WERI-Rb-1 (cell line): ENCODE data around the gene FUT9.

ENCODE experiments used
- DNase-seq: peaks from one replicate; pipeline ENCODE4 v3.0.0-alpha.2; 2020
- H3K27ac ChIP-seq: fragments of 250-450 bp; sonication (Bioruptor Pico); 2 replicates; pipeline ENCODE4 v1.5.1; 2020; ENCODE audit warnings: mild to moderate bottlenecking, moderate library complexity
- H3K27me3 ChIP-seq: fragments of 250-450 bp; sonication (Bioruptor Pico); 2 replicates; pipeline ENCODE4 v1.5.1; 2021; ENCODE audit warnings: mild to moderate bottlenecking, low read depth, moderate library complexity; ENCODE audit not compliant: insufficient read depth, severe bottlenecking
- H3K36me3 ChIP-seq: fragments of 250-450 bp; sonication (Bioruptor Pico); 2 replicates; pipeline ENCODE4 v1.5.1; 2020; ENCODE audit warnings: mild to moderate bottlenecking, moderate library complexity
- H3K4me3 ChIP-seq: 2 replicates; pipeline ENCODE4 v1.5.1; 2011; ENCODE audit warnings: low read depth, mild to moderate bottlenecking, control low read depth, low read length
- H3K9me3 ChIP-seq: fragments of 250-450 bp; sonication (Bioruptor Pico); 2 replicates; pipeline ENCODE4 v1.5.1; 2021; ENCODE audit warnings: mild to moderate bottlenecking, moderate library complexity; ENCODE audit not compliant: severe bottlenecking
- TF ChIP-seq, protein P1 (sequence below): IDR thresholded peaks from 2 replicates; pipeline ENCODE4 v1.5.1; 2011; ENCODE audit warnings: low read depth, mild to moderate bottlenecking, control low read depth, inconsistent platforms, low read length

The FUT9 gene

DNA sequence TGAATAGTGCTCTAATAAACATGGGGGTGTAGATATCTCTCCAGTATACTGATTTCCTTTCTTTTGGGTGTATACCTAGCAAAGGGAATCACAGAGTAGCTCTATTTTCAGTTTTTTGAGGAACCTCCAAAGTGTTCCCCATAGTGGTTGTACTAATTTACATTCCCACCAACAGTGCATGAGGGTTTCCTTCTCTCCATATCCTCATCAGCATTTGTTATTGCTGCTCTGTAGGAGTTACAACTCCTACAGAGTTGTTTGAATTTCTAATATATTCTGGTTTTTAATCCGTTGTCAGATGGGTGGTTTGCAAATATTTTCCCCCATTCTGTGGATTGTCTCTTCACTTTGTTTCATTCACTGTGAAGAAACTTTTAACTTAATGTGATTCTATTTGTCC is 207.9 kb downstream of the FUT9 start:
- H3K4me3 ChIP-seq = no peak overlapping the region
- TF ChIP-seq, protein P1, sequence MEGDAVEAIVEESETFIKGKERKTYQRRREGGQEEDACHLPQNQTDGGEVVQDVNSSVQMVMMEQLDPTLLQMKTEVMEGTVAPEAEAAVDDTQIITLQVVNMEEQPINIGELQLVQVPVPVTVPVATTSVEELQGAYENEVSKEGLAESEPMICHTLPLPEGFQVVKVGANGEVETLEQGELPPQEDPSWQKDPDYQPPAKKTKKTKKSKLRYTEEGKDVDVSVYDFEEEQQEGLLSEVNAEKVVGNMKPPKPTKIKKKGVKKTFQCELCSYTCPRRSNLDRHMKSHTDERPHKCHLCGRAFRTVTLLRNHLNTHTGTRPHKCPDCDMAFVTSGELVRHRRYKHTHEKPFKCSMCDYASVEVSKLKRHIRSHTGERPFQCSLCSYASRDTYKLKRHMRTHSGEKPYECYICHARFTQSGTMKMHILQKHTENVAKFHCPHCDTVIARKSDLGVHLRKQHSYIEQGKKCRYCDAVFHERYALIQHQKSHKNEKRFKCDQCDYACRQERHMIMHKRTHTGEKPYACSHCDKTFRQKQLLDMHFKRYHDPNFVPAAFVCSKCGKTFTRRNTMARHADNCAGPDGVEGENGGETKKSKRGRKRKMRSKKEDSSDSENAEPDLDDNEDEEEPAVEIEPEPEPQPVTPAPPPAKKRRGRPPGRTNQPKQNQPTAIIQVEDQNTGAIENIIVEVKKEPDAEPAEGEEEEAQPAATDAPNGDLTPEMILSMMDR = no peak
- no peak for DNase-seq

DNA sequence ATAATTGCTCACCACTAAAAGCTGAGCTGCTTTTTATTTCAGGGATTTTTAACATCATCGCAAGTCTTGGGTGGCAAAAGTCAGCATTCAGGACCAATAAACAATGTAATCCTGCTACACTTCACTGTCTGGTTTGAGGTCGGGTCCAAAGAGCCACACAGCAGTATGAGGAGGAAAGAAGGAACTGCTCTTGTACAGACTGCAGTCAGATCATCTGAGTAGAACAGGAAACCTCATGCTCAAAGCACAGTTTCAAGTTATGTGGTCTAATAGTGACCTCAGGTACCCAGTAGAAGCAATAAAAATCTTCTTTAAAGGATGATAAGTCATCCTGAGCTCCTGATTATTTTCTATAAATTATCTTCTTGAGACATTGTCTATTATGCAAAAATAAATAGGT is 211.4 kb downstream of the FUT9 start:
- Histone ChIP-seq H3K36me3 (no peaks in the 10 kb centered on the region), H3K27me3 (no peaks in the 10 kb centered on the region), H3K9me3 (no peaks in the 10 kb centered on the region), H3K27ac (no peak overlapping the region), H3K4me3 (no peak overlapping the region)
- DNase-seq = no peak
- TF ChIP-seq, protein P1 = no peak

More for the DNA sequence above, 207.9 kb downstream of the FUT9 start:
- no peak overlapping the region for H3K27ac ChIP-seq
- H3K27me3 ChIP-seq = no peaks in the 10 kb centered on the region
- no peaks in the 10 kb centered on the region for H3K9me3 ChIP-seq
- no peaks in the 10 kb centered on the region for H3K36me3 ChIP-seq

DNA sequence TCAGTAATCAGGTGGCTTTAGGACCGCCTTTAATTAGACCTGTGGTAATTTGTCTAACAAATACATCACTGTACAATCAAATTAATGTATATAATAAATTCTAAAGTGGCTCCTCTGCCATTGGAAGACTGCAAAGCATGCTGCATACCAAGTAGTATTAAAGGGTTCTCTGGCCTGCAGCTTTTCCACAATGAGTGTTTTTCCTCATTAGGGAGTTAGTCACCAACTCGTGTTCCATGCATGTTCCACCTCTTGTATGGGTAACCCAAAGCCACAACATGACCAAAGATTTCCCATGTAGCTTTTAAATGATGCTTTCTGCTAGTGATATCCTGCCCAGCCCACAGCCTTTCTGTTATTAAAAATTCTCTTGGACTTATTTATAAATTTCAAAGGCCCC is 218.7 kb downstream of the FUT9 start:
- no peak for DNase-seq
- Histone ChIP-seq H3K27me3 (no peaks in the 10 kb centered on the region), H3K27ac (no peak overlapping the region), H3K9me3 (no peaks in the 10 kb centered on the region), H3K36me3 (no peaks in the 10 kb centered on the region), H3K4me3 (no peak overlapping the region)
- TF ChIP-seq, protein P1 = no peak

DNA sequence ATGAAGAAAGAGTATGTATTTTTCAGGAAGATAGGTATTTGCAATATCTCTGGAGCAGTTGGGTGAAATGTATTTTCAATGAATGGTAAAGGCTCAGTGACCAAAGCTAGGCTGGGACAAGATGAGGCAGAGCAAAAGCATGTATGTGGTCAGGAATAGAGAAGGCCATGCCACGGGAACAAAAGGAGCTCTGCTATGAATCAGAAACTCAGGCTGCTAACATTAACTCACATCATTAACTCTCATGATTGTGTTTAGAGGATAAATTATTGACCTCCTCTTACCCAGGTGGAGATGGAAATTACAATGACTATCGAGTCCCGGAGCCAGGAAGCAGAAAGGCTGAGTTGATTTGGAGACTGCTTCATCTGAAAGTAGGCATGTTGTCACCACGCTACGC is 220.2 kb downstream of the FUT9 start:
- TF ChIP-seq, protein P1 = no peak
- no peak for DNase-seq
- H3K27ac ChIP-seq = no peak overlapping the region
- no peaks in the 10 kb centered on the region for H3K36me3 ChIP-seq
- H3K4me3 ChIP-seq = no peak overlapping the region
- no peaks in the 10 kb centered on the region for H3K27me3 ChIP-seq
- no peaks in the 10 kb centered on the region for H3K9me3 ChIP-seq

DNA sequence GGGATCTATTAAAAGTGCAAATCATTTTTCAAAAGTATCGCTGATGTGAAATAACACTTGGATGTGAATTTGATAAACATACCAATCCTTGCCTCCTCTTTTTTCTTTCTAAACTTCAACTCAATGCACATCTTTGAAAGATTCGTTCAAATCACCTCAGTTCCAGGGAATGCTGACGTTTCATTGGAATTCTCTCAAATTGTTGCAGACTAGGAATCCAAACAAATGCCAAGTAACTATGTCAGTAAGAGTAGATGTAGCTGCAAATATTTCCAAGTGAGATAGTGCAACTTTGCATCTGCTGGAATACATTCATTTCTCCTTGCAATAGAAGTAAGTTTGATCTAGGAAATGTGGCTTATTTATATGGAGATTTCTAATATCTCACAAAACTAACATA is 220.7 kb downstream of the FUT9 start:
- H3K9me3 ChIP-seq = no peaks in the 10 kb centered on the region
- TF ChIP-seq, protein P1 = no peak
- no peak overlapping the region for H3K4me3 ChIP-seq
- no peaks in the 10 kb centered on the region for H3K36me3 ChIP-seq
- no peak for DNase-seq
- H3K27me3 ChIP-seq = no peaks in the 10 kb centered on the region
- no peak overlapping the region for H3K27ac ChIP-seq

DNA sequence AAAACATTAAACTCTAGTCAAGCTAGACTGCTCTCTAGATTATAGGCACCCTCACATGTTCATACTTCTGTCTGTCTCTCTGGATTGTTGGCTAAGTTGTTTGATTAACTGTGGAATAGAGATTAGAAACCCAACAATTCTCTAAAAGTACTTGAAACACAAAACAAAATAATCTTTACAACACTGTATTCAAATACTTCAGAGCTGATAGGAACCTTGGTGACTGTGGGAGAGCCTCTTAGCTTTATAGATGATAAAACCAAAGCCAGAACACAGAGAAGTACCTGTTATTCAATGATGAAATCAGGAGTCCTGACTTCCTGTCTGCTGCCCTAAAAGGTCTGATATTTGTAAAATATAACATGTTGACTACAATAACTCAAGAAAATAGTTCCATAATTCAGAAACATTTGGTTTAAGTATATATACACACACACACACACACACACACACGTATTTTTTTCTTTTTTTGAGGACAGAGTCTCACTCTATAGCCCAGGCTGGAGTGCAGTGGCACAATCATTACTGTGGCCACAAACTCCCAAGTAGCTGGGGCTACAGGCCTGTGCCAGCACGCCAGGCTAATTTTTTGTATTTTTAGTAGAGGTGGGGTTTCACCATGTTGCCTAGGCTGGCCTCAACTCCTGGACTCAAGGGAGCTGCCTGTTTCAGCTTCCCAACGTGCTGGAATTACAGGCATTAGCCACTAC is 222.0 kb downstream of the FUT9 start:
- Histone ChIP-seq H3K27me3 (no peaks in the 10 kb centered on the region), H3K4me3 (no peak overlapping the region), H3K9me3 (no peaks in the 10 kb centered on the region), H3K36me3 (no peaks in the 10 kb centered on the region), H3K27ac (no peak overlapping the region)
- TF ChIP-seq, protein P1 = no peak
- no peak for DNase-seq
